ENCODE measurements around the gene TBC1D26. TPM values are rescaled to one million over a fixed set of nuclear protein-coding genes. Genes with fewer than 3 reads are reported as not detected.

Gene TBC1D26
- total RNA-seq, 2 experiments from 2014 or later = 0.57 to 0.69 TPM

Other genes starting within 250 kb of the TBC1D26 start
- gene TVP23C, start 168.8 kb upstream of the TBC1D26 start, total RNA-seq = 1 to 10 TPM; 6.5 TPM
- gene FBXW10B, start 112.6 kb upstream of the TBC1D26 start, total RNA-seq = under 1 TPM in 1 of 2 experiments, not detected in 1; 0.38 TPM
- gene TRIM16, start 48.0 kb upstream of the TBC1D26 start, total RNA-seq = 10 to 100 TPM in 1 of 2 experiments, 1 to 10 TPM in 1; 10.0 to 10.4 TPM
- gene ZNF286A, start 32.5 kb upstream of the TBC1D26 start, total RNA-seq = 10 to 100 TPM; 20.4 to 26.8 TPM
- gene ADORA2B, start 212.8 kb downstream of the TBC1D26 start, total RNA-seq = under 1 TPM in 1 of 2 experiments, not detected in 1; 0.12 TPM